GM21381 (cell line): ENCODE data around the gene VPS35L.
"Not testable (repeated sequence)": the region's sequence is repeated elsewhere in the genome, so short reads cannot be mapped to it uniquely, and the experiment has no call there.

Experiments
- ATAC-seq: cut with Tn5 transposase; IDR thresholded peaks from one replicate; pipeline ENCODE4 v1.9.1; 2021; ENCODE audit warnings: mild to moderate bottlenecking, moderate library complexity; ENCODE audit not compliant: unreplicated experiment

The VPS35L gene

GRCh38 chr16:19528666-19529065, 26.8 kb upstream of the VPS35L start:
- ATAC-seq: no peak

DNA sequence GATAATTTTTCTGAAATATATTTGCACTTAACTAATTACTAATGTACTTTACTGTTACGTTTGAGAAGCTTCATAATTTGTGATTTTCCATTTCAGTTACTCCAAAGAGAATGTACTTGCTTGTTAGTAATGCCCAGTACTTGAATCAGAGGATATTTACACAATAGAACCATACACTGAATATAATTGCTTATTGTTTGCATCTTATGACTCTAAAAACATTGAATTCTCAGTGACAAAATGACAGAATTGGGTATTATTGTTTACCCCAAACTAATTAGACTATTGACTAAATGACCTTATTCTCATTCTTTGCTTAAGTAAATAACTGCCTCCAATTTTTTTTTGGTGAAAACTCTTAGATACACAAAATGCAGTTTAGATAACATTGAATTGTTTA, 22.9 kb upstream of the VPS35L start:
- ATAC-seq: no peak

DNA sequence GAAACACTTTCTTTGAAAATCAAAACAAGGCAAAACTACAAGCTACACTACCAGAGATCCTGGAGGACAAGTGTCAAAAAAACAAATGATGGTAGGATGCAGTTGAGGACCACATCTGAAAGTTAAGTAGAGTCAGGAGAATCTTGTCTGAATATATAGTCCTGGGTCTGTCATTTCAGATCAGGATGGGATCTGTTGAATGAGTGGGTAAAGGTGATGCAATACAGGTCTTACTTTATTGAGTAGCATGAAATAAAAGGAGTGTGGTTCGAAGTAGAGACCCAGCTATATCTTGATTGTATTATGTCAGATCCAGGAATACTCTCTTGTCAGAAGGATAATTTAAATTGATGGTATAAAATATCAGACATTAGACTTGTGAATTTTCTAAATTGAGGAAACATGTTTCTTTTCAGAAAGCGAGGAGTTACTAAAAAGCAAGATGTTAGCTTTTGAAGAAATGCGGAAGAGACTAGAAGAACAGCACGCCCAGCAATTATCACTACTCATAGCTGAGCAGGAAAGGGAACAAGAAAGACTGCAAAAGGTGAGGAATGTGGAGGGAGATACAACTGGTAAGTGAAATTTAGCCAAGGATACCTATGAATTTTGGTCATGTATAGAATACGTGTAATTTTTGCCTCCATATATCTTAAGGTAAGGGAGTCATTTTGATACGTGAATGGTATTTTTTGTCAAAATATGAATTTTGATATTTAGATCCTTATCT, 15.1 kb upstream of the VPS35L start:
- ATAC-seq: no peak

- ATAC-seq: no peak
These were observed 13.2 kb upstream of the VPS35L start for GRCh38 chr16:19542138-19542821.

DNA sequence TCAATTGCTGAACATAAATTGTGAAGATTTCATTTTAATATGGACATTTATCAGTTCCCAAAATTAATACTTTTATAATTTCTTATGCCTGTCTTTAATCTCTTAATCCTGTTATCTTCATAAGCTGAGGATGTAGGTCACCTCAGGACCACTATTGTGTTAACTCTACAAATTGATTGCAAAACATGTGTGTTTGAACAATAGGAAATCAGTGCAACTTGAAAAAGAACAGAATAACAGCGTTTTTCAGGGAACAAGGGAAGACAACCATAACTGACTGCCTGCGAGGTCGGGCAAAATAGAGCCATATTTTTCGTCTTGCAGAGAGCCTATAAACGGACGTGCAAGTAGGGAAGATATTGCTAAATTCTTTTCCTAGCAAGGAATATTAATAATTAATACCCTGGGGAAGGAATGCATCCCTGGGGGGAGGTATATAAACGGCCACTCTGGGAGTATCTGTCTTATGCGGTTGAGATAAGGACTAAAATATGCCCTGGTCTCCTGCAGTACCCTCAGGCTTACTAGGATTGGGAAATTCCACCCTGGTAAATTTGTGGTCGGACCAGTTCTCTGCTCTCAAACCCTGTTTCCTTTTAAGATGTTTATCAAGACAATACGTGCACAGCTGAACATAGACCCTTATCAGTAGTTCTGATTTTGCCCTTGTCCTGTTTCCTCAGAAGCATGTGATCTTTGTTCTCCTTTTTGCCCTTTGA, 12.1 kb upstream of the VPS35L start:
- not testable (repeated sequence) for ATAC-seq

DNA sequence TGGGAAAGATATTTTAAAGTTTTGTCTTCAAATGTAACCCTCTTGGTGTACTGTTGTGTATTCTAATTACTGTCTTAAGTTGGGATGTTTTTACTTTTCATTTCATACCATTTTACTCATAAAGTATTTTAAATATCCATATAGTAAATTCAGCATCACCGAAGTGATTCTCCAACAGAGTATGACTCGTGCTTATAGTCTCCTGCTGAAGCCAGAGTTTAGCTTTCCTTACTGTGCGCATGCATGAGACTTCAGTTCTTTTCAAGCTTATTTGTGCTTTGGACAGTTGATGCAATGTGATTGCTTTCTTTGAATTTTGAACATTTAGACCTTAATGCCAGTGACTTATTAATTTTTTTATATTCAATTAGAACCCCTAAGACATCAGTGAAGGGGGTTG, 7.4 kb upstream of the VPS35L start:
- no peak for ATAC-seq

- no peak for ATAC-seq
These were observed 5.8 kb upstream of the VPS35L start for GRCh38 chr16:19549673-19550072.

DNA sequence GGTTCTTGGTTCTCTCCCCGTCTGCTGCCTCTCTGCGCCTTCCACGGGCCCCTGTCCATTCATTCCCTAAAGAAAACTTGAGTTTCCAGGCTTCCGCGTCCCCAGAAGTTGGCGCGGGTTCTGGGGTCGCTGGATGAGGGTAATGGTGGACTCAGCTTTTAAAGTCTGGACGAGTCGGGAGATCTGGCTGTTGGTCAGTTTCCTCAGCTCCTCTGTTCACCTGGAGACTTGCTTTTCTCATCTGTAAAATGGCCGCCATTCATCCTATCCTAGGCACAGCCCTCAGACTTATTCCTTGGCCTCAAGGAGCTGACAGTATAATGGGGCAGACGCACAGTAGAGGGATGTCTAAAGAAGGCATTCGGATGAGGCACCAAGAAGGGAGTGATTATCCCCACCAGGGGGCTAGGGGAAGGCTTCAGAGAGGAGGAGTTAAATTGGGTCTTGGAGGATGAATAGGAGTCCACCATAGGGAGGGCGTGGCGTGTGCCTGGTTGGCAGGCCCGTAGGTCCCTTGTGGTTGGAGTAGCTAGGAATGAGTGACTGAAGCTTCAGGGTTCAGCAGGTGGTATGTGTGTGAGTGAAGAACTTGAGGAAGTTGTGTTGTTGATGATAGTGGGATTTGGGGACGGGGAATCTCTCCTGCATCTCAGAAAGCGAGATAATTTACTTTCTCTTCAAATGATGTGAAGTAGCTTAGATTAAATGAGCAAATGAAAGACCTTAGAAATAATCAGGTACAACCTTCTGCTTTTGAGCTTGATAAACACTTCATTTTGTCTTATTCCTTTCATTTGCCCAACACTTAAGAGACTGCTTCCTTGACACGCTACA, 652 bp downstream of the VPS35L start:
- no peak for ATAC-seq

GRCh38 chr16:19559242-19559910, 3.9 kb downstream of the VPS35L start:
- ATAC-seq: no peak

- no peak for ATAC-seq
These were observed 4.6 kb downstream of the VPS35L start for GRCh38 chr16:19560078-19560477.

DNA sequence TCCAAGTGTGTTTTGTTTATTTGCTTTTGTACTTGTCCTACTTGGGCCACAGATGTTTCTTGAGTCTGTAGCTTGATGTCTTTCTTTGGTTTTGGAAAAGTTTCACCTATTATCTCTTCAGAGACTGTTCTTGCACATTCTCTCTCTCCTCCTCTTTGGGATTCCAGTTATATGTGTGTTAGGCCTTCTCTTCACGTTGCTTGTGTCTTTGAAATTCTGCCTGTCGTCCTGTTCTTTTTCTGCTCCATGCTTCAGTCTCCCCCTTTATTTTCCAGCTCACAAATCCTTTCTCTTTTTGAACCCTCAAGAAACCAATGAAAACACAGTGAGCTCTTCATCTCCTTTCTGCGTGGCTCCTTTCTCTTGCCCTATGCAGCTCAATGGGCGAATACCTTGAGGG, 7.9 kb downstream of the VPS35L start:
- no peak for ATAC-seq

GRCh38 chr16:19566362-19566761, 10.9 kb downstream of the VPS35L start:
- no peak for ATAC-seq

DNA sequence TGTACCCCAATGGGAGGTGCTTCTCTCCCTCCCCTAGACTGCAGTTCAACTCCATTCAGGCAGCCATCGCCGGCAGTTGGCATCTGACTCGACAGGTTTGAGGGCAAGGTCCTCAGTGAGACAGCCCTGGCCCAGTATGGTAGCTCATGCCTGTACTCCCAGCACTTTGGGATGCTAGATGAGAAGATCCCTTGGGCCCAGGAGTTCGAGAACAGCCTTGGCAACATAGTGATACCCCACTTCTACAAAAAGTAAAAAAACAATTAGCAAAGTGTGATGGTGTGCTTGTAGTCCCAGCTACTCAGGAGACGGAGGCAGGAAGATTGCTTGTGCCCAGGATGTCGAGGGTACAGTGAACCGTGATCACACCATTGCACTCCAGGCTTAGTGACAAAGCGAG, 12.1 kb downstream of the VPS35L start:
- no peak for ATAC-seq

DNA sequence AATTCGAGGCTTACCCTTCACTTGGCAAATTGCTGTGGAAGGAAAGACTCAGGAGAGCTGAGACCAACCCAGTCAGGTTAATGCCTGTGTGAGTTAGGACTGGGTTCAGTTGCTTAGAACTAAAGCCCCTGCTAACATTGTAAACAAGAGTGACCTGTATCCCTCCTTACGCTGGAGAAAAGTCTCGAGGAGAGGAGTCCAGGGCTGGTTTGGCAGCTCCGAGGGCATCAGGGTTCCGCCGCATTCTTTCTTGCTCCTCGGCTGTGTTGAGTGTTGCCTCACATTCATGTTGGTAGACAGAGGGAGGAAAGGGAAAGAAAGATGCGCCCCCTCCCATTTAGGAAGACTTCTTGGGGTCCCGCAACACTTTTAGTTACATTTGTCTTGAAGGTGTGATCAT, 18.5 kb downstream of the VPS35L start:
- no peak for ATAC-seq

DNA sequence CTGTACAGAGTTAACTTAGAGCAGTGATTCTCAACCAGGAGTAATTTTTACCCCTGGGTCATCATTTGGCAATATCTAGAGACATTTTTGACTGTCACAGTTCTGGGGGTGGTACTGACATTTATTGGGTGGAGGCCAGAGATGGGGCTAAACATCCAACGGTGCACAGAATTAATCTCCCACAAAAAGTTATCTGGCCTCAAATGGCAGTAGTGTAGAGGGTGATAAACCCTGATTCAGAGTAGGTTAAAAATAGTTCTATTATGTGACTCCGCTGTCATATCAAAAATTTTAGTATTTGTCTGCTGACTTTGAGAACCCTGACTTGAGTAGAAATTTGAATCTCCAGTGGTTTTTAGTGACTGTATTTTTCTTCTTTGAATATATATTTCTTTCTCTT, 19.1 kb downstream of the VPS35L start:
- no peak for ATAC-seq

GRCh38 chr16:19578378-19578971, 23.0 kb downstream of the VPS35L start:
- no peak for ATAC-seq

- ATAC-seq: no peak
These were observed 26.7 kb downstream of the VPS35L start for GRCh38 chr16:19582050-19582831.

DNA sequence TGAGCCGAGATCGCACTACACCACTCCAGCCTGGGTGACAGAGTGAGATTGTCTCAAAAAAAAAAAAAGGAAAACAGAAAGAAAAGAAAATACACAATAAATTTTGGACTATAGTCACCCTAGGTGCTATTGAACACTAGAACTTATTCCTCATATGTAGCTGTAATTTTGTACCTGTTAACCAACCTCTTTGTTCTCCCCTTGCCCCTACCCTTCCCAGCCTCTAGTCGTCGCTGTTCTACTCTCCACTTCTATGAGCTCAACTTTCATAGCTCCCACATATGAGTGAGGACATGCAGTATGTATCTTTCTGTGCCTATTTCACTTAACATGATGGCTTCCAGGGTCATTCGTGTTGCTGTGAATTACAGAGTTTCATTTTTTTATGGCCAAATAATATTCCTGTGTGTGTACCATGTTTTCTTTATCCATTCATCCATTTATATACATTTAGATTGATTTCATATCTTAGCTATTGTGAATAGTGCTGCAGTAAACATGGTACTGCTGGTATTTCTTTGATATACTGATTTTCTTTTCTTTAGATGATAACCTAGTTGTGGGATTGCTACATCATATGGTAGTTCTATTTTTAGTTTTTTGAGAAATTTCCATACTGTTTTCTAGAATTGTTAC, 28.3 kb downstream of the VPS35L start:
- ATAC-seq: no peak

DNA sequence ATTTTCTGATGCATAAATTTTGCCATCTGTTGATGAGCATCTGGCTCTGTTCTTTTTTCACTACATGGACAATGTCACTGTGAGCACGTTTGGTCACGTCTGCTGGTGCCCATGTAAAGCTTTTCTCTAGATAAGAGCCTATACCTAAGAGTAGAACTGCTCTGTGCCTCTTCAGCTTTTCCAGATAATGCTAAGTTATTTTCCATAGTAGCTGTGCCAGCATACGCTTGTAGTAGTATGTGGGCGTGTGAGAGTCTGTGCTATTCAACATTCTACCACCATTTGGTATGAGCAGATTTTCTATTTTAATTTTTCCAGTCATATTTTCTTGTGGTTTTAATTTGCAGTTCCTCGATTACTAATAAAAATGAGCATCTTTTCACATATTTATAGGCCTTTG, 33.2 kb downstream of the VPS35L start:
- no peak for ATAC-seq
